ENCODE results near the gene CCDC18. TPM values are rescaled to one million over a fixed set of nuclear protein-coding genes. Genes with fewer than 3 reads are reported as not detected.
A peak's percentile ranks its signal among the peaks of the same experiment; 100 is the strongest.
"Not testable (repeated sequence)": the region's sequence is repeated elsewhere in the genome, so short reads cannot be mapped to it uniquely, and the experiment has no call there.

Gene CCDC18
- polyA plus RNA-seq, 3 donors, result 1.1 to 4.4 (median 2.7) TPM

- WGBS, 3 donors, result 96 to 98% (median 97%) methylated on average over 25 to 36 of the region's 36 CpGs
- not testable (repeated sequence) for H3K27ac ChIP-seq (ENCODE audit: low read depth, low read length)
These were observed 10.3 kb upstream of the CCDC18 start for GRCh38 chr1:93170141-93170678.

GRCh38 chr1:93171549-93172034, 8.9 kb upstream of the CCDC18 start:
- WGBS, 3 donors, result 30 to 77% (median 61%) methylated on average over 1 of the region's 1 CpG
- no peak overlapping the region for H3K27ac ChIP-seq (ENCODE audit: low read depth, low read length)

DNA sequence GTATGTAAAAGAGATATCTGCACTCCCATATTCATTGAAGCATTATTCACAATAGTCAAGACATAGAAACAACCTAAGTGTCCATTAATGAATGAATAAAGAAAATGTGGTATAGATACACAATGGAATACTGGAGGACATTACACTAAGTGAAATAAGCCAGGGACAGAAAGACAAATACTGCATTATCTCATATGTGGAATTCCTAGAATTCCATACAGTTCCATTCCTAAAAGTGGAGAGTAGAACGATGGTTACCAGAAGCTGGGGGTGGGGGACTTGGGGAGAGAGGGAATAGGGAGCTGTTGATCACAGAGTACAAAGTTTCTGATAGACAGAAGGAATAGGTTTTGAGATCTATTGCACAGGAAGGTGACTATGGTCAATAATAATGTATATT, 7.7 kb upstream of the CCDC18 start:
- H3K27ac ChIP-seq (ENCODE audit: low read depth, low read length), result no peak overlapping the region
- WGBS, 3 donors, result 21 to 45% (median 42%) methylated on average over 1 of the region's 1 CpG

DNA sequence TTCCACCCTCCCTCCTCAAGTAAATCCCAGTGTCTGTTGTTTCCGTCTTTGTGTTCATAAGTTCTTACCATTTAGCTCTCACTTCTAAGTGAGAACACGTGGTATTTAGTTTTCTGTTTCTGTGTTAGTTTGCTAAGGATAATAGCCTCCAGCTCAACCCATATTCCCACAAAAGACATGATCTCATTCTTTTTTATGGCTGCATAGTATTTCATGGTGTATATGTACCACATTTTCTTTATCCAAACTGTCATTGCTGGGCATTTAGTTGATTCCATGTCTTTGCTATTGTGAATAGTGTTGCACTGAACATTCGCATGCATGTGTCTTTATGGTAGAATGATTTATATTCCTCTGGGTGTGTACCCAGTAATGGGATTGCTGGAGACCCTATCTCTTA, 5.9 kb upstream of the CCDC18 start:
- WGBS, 3 donors, result 98 to 99% (median 98%) methylated on average over 3 of the region's 3 CpGs
- H3K27ac ChIP-seq (ENCODE audit: low read depth, low read length), result not testable (repeated sequence)

GRCh38 chr1:93177991-93178390, 2.5 kb upstream of the CCDC18 start:
- H3K27ac ChIP-seq (ENCODE audit: low read depth, low read length), result no peak overlapping the region
- 34 to 55% (median 34%) methylated on average over 4 of the region's 4 CpGs for WGBS, 3 donors

GRCh38 chr1:93178418-93178817, 2.1 kb upstream of the CCDC18 start:
- H3K27ac ChIP-seq (ENCODE audit: low read depth, low read length), result no peak overlapping the region
- 21 to 37% (median 26%) methylated on average over 5 of the region's 5 CpGs for WGBS, 3 donors

- WGBS, 3 donors, result 0% methylated on average over 75 to 78 of the region's 78 CpGs
- H3K27ac ChIP-seq (ENCODE audit: low read depth, low read length), result peak within 1 kb of the TSS; percentile 99
These were observed 420 bp upstream of the CCDC18 start, which contains the start of gene TMED5 for GRCh38 chr1:93179886-93180722. Gene TMED5, minus strand, starts transcription at chr1:93180413. Its CDS starts 171 bp downstream, at chr1:93180242.

DNA sequence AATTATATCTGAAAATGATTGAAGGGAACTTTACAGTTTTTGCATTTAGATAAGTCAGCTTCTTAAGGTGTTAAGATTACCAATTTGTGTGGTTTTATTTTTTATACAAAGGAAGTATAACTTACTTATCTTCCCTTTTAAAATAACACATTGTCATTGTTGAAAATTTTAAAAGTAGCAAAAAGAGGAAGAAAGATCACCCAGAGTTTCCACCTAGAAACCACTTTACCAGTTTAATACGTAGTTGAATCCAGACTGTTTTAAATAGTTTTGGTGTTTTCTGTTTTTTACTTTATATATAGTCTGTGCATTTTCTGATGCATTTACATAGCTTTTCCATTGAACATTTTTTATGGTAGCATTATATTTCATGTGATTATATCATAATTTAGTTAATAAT, 6.1 kb downstream of the CCDC18 start:
- WGBS, 3 donors, result 49 to 95% (median 70%) methylated on average over 1 of the region's 1 CpG
- H3K27ac ChIP-seq (ENCODE audit: low read depth, low read length), result no peak overlapping the region

- no peak overlapping the region for H3K27ac ChIP-seq (ENCODE audit: low read depth, low read length)
- 98 to 100% (median 99%) methylated on average over 3 of the region's 3 CpGs for WGBS, 3 donors
These were observed 9.9 kb downstream of the CCDC18 start for GRCh38 chr1:93190432-93190831.

DNA sequence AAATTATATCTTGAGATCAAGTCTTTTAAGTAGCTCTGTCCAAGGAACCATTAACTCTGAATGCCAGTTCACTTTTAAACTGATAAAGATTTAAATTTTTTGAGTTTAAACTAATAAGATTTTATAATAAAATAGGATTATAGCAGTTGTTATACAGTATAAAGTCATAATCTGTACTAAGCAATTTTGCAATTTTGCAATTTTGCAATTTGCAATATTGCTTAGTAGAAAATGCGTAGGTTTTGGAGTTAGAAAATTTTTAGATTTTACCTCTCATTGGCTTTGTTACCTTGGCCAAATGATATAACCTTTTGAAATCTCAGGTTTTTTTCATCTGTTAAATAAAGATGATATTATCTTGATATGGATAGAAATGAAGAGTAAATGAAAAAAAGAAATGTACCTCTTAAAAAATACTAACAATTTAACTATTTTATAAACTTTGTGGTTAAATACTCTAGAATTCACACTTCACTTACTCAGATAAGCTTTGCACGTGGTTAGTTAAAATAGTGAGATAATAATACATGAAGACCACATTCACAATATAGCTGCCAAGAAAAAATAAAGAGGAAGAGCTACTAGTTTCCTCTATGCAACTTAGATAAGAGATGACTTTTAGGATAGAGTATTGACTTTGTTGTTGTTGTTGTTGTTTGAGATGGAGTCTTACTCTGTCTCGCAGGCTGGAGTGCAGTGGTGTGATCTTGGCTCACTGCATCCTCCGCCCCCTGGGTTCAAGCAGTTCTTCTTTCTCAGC, 13.9 kb downstream of the CCDC18 start:
- 81 to 89% (median 82%) methylated on average over 4 of the region's 4 CpGs for WGBS, 3 donors
- no peak overlapping the region for H3K27ac ChIP-seq (ENCODE audit: low read depth, low read length)

DNA sequence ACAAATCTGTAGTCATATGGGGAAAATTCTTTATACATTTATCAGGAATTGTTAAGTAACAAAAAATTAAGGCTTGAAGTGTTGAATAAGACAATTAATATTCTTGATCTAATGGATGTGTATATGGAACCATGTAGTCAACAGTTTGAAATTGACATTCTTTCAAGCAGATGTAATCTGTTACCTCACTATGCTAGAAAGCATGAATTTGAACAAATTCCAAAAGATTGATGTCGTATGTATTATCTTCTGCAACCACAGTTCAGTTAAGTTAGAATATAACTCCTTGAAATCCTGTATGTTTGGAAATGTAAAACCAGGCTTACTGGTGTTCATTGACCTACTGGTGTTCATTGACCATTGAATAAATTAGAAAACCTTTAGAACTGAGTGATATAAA, 16.1 kb downstream of the CCDC18 start:
- H3K27ac ChIP-seq (ENCODE audit: low read depth, low read length), result no peak overlapping the region
- WGBS, 3 donors, result 76 to 85% (median 80%) methylated on average over 1 of the region's 1 CpG

DNA sequence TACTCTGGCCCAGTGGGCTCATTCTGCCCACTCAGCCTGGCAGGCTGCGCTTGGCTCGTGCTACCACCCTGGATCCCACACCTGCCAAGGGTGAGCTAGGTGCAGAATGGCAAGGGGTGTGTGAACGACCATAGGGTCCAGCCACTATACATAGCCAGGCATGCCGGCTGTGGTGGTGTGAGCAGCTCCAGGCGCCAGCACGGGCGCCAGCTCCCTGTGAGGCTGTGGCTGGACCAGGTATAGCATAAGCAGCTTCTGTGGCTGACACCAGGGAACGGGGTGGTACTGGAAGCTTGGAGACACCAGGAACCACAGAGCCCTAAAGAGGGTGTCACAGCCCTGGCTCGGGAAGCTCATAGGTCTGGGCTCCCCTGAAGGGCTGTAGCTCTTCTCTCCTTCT, 18.6 kb downstream of the CCDC18 start:
- WGBS, 3 donors, result 96 to 98% (median 97%) methylated on average over 9 of the region's 9 CpGs
- no peak overlapping the region for H3K27ac ChIP-seq (ENCODE audit: low read depth, low read length)

DNA sequence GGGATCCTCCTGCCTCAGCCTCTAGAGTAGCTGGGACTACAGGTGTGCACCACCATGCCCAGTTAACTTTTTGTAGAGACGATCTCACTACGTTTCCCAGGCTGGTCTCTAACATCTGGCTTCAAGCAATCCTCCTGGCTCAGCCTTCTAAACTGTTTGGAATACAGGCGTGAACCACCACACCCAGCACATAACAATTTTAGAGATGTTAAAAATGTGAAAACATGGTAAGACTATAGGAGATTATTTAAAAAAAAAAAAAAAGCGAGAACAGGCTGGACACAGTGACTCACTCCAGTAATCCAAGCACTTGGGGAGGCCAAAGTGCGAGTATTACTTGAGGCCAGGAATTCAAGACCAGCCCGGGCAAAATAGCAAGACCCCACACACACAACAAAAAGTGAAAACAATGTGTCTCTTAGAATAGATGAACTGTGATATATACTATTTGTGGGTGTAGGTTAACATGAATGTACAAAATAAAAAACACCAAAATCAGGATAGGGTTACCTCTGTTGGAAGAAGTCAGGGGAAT, 19.6 kb downstream of the CCDC18 start:
- H3K27ac ChIP-seq (ENCODE audit: low read depth, low read length), result no peak overlapping the region
- 93 to 96% (median 95%) methylated on average over 6 of the region's 6 CpGs for WGBS, 3 donors

- 68 to 93% (median 91%) methylated on average over 4 of the region's 4 CpGs for WGBS, 3 donors
- H3K27ac ChIP-seq (ENCODE audit: low read depth, low read length), result no peak overlapping the region
These were observed 20.2 kb downstream of the CCDC18 start for GRCh38 chr1:93200714-93201113.

DNA sequence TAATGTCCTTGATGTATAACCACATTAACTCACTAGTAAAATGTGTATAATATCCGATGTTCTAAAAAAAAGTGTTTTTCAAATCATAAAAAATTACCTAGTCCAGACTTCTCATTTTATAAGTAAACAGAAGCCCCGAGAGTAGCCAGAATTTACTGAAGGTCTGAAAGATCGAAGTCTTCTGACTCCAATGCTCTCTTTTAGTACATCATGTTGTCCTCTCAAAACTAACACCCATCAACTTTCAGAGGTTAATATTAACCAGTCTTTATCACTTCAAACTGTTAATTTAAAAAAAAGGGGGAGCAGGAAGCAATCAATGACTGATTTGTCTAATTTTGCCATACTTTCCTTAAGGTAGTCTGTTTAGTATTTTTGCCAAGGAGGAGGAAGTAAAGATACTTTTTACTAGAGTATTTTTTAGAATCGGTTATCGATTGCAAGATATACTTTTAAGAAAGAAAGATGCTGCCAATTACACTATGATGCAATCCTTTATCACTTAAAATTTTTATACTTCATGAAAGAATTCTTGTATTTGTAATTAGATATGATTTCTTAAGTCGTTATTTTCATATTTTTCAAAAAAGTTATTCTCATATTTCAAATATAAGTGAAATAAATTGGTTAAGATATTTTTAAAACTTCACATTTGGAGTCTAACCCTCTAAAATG, 25.5 kb downstream of the CCDC18 start:
- 74 to 90% (median 88%) methylated on average over 6 of the region's 6 CpGs for WGBS, 3 donors

DNA sequence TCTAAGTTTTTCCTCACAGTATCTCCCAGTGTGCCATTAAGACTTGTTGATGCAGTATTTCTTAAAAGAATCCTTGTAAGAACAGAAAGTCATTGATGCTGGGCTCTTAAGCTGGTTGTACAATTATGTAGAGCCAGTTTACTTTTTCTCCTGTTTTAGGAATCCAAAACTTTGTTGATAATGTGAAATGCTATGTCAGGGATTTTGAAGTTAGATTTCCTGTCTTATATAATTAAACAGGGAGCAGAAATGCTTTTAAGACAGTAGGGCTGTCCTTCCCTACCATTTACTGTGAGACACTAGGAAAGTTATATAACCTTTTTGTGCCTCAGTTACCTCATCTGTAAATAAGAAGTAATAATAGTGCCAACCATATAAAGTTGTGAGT, 26.0 kb downstream of the CCDC18 start:
- H3K27ac ChIP-seq (ENCODE audit: low read depth, low read length), result no peak overlapping the region

More for the DNA sequence above, 25.5 kb downstream of the CCDC18 start:
- no peak overlapping the region for H3K27ac ChIP-seq (ENCODE audit: low read depth, low read length)

- WGBS, 3 donors, result 84 to 88% (median 86%) methylated on average over 5 of the region's 5 CpGs
These were observed 26.7 kb downstream of the CCDC18 start for GRCh38 chr1:93207211-93207610.

GRCh38 chr1:93215322-93215721, 34.8 kb downstream of the CCDC18 start:
- H3K27ac ChIP-seq (ENCODE audit: low read depth, low read length), result no peak overlapping the region
- 92 to 97% (median 96%) methylated on average over 2 of the region's 2 CpGs for WGBS, 3 donors

More at GRCh38 chr1:93207211-93207610, 26.7 kb downstream of the CCDC18 start:
- no peak overlapping the region for H3K27ac ChIP-seq (ENCODE audit: low read depth, low read length)
